Measurements from ENCODE around the gene PTGR2.
"Not testable (repeated sequence)": the region's sequence is repeated elsewhere in the genome, so short reads cannot be mapped to it uniquely, and the experiment has no call there.

The PTGR2 gene

GRCh38 chr14:73823339-73823885 is 28.2 kb upstream of the PTGR2 start:
- no peak for TF ChIP-seq CTCF (IDR thresholded peaks at IDR 0.05; ENCODE audit: low read length, missing control alignments)
- no peak for DNase-seq (ENCODE audit: low read depth)
- no peak overlapping the region for H3K4me3 ChIP-seq (replicated peaks; ENCODE audit: low read depth, low read length)

- no peak for DNase-seq (ENCODE audit: low read depth)
- no peak for TF ChIP-seq CTCF (IDR thresholded peaks at IDR 0.05; ENCODE audit: low read length, missing control alignments)
- H3K4me3 ChIP-seq (replicated peaks; ENCODE audit: low read depth, low read length) = no peak overlapping the region
These were observed 27.5 kb upstream of the PTGR2 start for GRCh38 chr14:73824127-73824526.

- no peak overlapping the region for H3K4me3 ChIP-seq (replicated peaks; ENCODE audit: low read depth, low read length)
- TF ChIP-seq CTCF (IDR thresholded peaks at IDR 0.05; ENCODE audit: low read length, missing control alignments) = no peak
- no peak for DNase-seq (ENCODE audit: low read depth)
These were observed 27.1 kb upstream of the PTGR2 start for GRCh38 chr14:73824536-73824935.

GRCh38 chr14:73825551-73826188 is 26.0 kb upstream of the PTGR2 start:
- DNase-seq (ENCODE audit: low read depth) = peak; percentile 89
- no peak overlapping the region for H3K4me3 ChIP-seq (replicated peaks; ENCODE audit: low read depth, low read length)
- peak; percentile 95 for TF ChIP-seq CTCF (IDR thresholded peaks at IDR 0.05; ENCODE audit: low read length, missing control alignments)

GRCh38 chr14:73827190-73827589 is 24.4 kb upstream of the PTGR2 start:
- not testable (repeated sequence) for DNase-seq (ENCODE audit: low read depth); H3K4me3 ChIP-seq (replicated peaks; ENCODE audit: low read depth, low read length)
- peak; percentile 33 for TF ChIP-seq CTCF (IDR thresholded peaks at IDR 0.05; ENCODE audit: low read length, missing control alignments)

- H3K4me3 ChIP-seq (replicated peaks; ENCODE audit: low read depth, low read length) = no peak overlapping the region
- DNase-seq (ENCODE audit: low read depth) = no peak
- no peak for TF ChIP-seq CTCF (IDR thresholded peaks at IDR 0.05; ENCODE audit: low read length, missing control alignments)
These were observed 22.6 kb upstream of the PTGR2 start for GRCh38 chr14:73829071-73829470.
